ENCODE results near the gene ABCA8. TPM values are rescaled to one million over a fixed set of nuclear protein-coding genes. Genes with fewer than 3 reads are reported as not detected.
A peak's percentile ranks its signal among the peaks of the same experiment; 100 is the strongest.

Gene ABCA8
- total and polyA plus RNA-seq, 2 experiments from 2014 or later = not detected

GRCh38 chr17:68906638-68907037 lies 48.6 kb downstream of the ABCA8 start:
- Histone ChIP-seq H3K4me1 (ENCODE audit: insufficient read depth) (no peaks in the 10 kb centered on the region), H3K36me3 (ENCODE audit: insufficient read depth) (no peaks in the 10 kb centered on the region), H3K4me2 (no peak overlapping the region), H4K20me1 (replicated peaks; ENCODE audit: insufficient read depth) (no peaks in the 10 kb centered on the region), H3K79me2 (replicated peaks; ENCODE audit: insufficient read depth) (no peaks in the 10 kb centered on the region), H3K9me2 (ENCODE audit: insufficient read depth) (no peaks in the 10 kb centered on the region), H3F3A (replicated peaks; ENCODE audit: low read depth) (no peaks in the 10 kb centered on the region), H3K4me3 (no peak overlapping the region), H3K27me3 (ENCODE audit: insufficient read depth) (no peaks in the 10 kb centered on the region), H3K27ac (ENCODE audit: low read depth) (no peak overlapping the region), H2AFZ (no peak overlapping the region)
- TF ChIP-seq ZNF331 (CRISPR knock-in tag; IDR thresholded peaks at IDR 0.05; ENCODE audit: low read depth) = no peak
- TF ChIP-seq, protein P1, sequence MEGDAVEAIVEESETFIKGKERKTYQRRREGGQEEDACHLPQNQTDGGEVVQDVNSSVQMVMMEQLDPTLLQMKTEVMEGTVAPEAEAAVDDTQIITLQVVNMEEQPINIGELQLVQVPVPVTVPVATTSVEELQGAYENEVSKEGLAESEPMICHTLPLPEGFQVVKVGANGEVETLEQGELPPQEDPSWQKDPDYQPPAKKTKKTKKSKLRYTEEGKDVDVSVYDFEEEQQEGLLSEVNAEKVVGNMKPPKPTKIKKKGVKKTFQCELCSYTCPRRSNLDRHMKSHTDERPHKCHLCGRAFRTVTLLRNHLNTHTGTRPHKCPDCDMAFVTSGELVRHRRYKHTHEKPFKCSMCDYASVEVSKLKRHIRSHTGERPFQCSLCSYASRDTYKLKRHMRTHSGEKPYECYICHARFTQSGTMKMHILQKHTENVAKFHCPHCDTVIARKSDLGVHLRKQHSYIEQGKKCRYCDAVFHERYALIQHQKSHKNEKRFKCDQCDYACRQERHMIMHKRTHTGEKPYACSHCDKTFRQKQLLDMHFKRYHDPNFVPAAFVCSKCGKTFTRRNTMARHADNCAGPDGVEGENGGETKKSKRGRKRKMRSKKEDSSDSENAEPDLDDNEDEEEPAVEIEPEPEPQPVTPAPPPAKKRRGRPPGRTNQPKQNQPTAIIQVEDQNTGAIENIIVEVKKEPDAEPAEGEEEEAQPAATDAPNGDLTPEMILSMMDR (conservative IDR thresholded peaks at IDR 0.05; ENCODE audit: low read depth in 2 of 2) = peak; percentile 45 to 62
- H3K4me1 Mint-ChIP-seq = no peaks in the 10 kb centered on the region
- no peaks in the 10 kb centered on the region for H3K36me3 Mint-ChIP-seq (ENCODE audit: low read depth)
- no peak overlapping the region for H3K27ac Mint-ChIP-seq
- ATAC-seq (no peak), DNase-seq (ENCODE audit: low spot score) (peak; percentile 42)
- peaks cover 2% of the 10 kb centered on the region; the same call in 2 of the 3 replicates for H3K9me3 Mint-ChIP-seq
- H3K27me3 Mint-ChIP-seq (ENCODE audit: insufficient read depth, low read depth, poor library complexity) = no peaks in the 10 kb centered on the region
- no peak overlapping the region for H3K4me3 Mint-ChIP-seq

DNA sequence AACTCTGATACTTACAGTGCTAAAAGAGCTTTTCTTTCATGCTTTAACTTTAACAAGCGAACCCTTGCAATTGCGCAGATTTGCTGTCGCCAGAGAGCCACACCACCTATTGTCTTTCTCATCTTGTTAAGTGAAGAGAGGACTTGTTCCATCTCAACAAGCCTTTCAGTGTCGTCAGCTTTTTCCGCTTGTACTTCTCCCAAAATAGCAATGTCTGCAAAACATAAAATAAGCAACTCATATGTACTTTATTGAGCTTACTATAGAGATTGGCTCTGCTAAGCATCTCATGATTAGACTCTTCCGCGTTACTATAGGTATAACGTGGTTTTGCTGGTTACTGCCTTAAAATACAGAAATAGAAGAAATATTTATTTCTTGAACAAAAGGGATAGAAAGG lies 51.9 kb downstream of the ABCA8 start:
- Histone ChIP-seq H3K9me2 (ENCODE audit: insufficient read depth) (no peaks in the 10 kb centered on the region), H3K4me2 (no peak overlapping the region), H3K36me3 (ENCODE audit: insufficient read depth) (no peaks in the 10 kb centered on the region), H3K27me3 (ENCODE audit: insufficient read depth) (no peaks in the 10 kb centered on the region), H3F3A (replicated peaks; ENCODE audit: low read depth) (no peaks in the 10 kb centered on the region), H3K79me2 (replicated peaks; ENCODE audit: insufficient read depth) (no peaks in the 10 kb centered on the region), H4K20me1 (replicated peaks; ENCODE audit: insufficient read depth) (no peaks in the 10 kb centered on the region), H3K4me1 (ENCODE audit: insufficient read depth) (no peaks in the 10 kb centered on the region), H3K4me3 (no peak overlapping the region), H2AFZ (no peak overlapping the region), H3K27ac (ENCODE audit: low read depth) (no peak overlapping the region)
- Mint-ChIP-seq H3K9me3 (no peaks in the 10 kb centered on the region), H3K36me3 (ENCODE audit: low read depth) (no peaks in the 10 kb centered on the region), H3K4me1 (no peaks in the 10 kb centered on the region), H3K4me3 (no peak overlapping the region), H3K27ac (no peak overlapping the region), H3K27me3 (ENCODE audit: insufficient read depth, low read depth, poor library complexity) (no peaks in the 10 kb centered on the region)
- ATAC-seq (no peak), DNase-seq (ENCODE audit: low spot score) (no peak)
- TF ChIP-seq EZH2 (IDR thresholded peaks at IDR 0.05; ENCODE audit: low read depth, unreplicated experiment) (no peak), ZNF462 (CRISPR knock-in tag; IDR thresholded peaks at IDR 0.05) (no peak), POLR2AphosphoS5 (IDR thresholded peaks at IDR 0.05; ENCODE audit: low read depth) (no peak), CREB1 (CRISPR knock-in tag; IDR thresholded peaks at IDR 0.05; ENCODE audit: low read depth) (no peak), EZH2phosphoT487 (IDR thresholded peaks at IDR 0.05; ENCODE audit: unreplicated experiment) (no peak), JUNB (IDR thresholded peaks at IDR 0.05; ENCODE audit: unreplicated experiment) (no peak), ZNF114 (CRISPR knock-in tag; IDR thresholded peaks at IDR 0.05) (no peak), REST (IDR thresholded peaks at IDR 0.05; ENCODE audit: unreplicated experiment) (no peak)

All from GM23338 (cell line).